Stimulated activated CD4-positive, alpha-beta T cell treated with anti-CD3 and anti-CD28 coated beads, Interleukin-1b, Interleukin-23, amount 100 ng/mL, for 48 hours (primary cell): ENCODE measurements around the gene DRD4.
"Not testable (repeated sequence)": the region's sequence is repeated elsewhere in the genome, so short reads cannot be mapped to it uniquely, and the experiment has no call there.

Source experiments
- DNase-seq: peaks from one replicate; pipeline ENCODE4 v3.0.0-alpha.2; 2020

The DRD4 gene

GRCh38 chr11:680970-681369 is 43.9 kb downstream of the DRD4 start:
- DNase-seq: no peak

GRCh38 chr11:686451-687243 is 49.6 kb downstream of the DRD4 start:
- no peak for DNase-seq

- DNase-seq: no peak
Observed at GRCh38 chr11:687751-688150, 50.7 kb downstream of the DRD4 start.

- DNase-seq: no peak
Observed at GRCh38 chr11:688681-689080, 51.6 kb downstream of the DRD4 start.

GRCh38 chr11:689625-690024 is 52.6 kb downstream of the DRD4 start:
- no peak for DNase-seq

- not testable (repeated sequence) for DNase-seq
Observed at GRCh38 chr11:690244-690643, 53.2 kb downstream of the DRD4 start.
